NCI-H82 treated with DMSO at 0.1 percent for 48 hours (cell line): Measurements from ENCODE around the gene BEST1.
A peak's percentile ranks its signal among the peaks of the same experiment; 100 is the strongest.
"Not testable (repeated sequence)": the region's sequence is repeated elsewhere in the genome, so short reads cannot be mapped to it uniquely, and the experiment has no call there.

Experiments used
- DNase-seq: peaks from one replicate; lab custom pipeline; 2025; ENCODE audit not compliant: unreplicated experiment; lab: John Stamatoyannopoulos, UW

The BEST1 gene

GRCh38 chr11:61963282-61964057 lies 13.3 kb downstream of the BEST1 start:
- no peak for DNase-seq

DNA sequence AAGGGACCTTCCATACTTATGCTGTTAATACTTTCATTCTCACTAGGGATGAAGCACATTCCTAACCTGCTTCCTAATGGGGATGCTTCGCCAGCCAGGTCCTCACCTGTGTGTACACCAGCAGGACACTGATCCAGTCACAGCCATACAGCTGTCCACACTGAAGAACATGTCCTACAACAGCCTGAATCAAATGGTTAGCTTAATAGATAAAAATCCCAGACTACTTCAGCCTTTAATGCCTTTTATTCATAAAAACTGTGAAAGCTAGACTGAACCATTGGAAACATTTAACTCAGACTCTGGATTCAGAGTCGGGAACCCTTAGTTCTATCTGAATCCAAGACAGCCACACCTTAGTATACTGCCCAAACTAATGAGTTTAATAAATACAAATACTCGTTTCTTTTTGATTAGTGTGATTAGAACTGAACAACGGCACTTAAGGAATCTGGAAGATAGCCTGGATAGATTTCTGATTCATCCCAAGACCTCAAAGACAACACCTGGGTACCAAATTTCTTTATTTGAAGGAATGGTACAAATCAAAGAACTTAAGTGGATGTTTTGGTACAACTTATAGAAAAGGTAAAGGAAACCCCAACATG lies 14.0 kb downstream of the BEST1 start:
- DNase-seq = no peak

DNA sequence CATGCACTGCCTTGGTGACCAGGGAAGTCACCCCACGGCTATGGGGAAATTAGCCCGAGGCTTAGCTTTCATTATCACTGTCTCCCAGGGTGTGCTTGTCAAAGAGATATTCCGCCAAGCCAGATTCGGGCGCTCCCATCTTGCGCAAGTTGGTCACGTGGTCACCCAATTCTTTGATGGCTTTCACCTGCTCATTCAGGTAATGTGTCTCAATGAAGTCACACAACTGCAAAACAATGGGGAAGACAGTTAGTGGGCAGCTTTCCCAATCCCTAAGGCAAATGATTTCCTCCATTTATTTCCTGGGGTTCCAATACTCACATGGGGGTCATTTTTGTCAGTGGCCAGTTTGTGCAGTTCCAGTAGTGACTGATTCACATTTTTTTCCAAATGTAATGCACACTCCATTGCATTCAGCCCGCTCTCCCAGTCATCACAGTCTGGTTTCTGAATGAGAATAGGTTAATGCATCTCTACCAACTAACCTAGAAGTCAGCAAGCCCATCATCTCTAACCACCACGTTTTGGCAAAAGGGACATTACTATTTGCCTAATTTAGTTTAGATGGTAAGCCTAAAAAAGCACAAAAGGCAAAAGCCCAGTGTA lies 14.6 kb downstream of the BEST1 start:
- DNase-seq = not testable (repeated sequence)

- no peak for DNase-seq
These were observed 16.6 kb downstream of the BEST1 start for GRCh38 chr11:61966734-61967115.

DNA sequence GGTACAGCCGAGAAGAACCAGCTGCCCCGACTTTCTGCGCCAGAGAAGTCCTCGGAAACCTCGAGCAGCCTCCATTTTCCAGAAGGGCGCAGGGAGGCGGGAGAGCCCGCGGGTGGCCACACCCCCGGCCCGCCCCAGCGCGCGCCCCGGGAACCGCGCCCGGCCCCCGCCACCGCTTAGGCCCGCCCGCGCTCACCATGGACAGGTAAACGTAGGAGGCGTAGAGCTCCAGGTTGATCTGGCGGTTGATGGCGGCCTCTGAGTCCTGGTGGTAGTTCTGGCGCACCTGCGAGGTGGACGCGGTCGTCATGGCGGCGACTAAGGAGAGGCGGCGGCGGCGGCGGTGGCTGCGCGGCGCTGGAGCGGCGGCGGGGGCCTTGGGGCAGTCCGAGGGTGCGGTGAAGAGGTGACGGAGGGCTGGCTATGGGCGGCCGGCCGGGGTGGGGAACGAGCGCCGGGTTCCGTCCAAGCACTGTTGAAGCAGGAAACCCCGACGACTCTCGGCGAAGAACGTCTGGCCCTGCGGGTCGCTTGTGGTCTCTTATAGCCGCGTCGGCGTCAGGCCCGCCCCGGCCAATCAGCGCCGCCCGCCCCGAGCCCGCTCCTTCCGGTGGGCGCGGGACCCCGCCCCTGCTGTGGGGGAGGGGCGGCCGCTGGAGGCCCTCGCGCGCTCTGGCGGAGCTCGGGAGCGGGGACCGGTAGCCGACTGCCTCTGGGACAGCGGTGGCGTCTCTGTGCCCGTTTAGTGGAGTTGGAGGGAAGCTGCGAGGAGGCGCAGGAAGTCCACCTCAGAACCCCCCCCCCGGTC lies 17.2 kb downstream of the BEST1 start, which contains the start of gene FTH1:
FTH1 (minus strand) TSS at position 519 of the 808 bp plus-strand sequence; CDS start at position 310, 209 bp downstream.
- DNase-seq = peak; percentile 45

DNA sequence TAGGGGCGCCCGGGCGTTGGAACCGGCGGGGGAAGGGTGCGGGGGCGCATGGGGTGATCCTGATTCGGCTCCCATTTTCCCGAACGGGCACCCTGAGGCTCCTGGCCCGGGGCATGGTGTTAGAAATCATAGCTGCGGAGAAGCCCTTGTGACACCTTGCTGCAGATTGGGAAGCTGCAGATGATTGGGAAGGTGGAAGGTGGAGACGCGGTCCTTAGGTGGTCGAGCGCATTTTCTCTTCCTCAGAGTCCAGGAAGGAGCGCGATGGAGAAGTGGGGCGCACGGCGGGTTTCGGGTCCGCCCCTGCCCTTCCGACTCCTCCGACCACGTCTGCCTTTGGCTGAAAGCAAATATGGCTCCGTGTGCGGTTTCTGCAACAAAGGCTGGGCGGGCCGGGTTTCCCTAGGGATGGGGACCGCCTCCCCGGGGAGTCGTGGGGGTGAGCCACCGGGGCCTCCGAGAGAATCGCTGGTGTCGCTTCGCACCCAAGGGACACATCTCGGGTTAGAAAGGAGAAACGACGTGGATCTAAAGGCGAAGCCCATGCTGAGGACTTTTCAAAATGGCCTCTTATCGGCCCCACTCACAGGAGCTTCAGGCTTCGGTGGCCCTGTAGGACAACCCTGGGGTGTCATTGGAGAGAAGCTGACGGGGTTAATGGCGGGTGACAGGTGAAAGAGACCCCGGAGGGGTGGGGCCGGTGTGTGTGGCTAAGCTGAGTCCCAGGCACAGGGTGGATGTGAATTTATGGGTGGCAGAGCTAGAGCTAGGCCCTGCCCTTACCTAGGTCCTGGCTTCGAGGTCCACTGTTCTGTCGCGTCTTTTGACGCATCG lies 18.0 kb downstream of the BEST1 start:
- no peak for DNase-seq

GRCh38 chr11:61968758-61969390 lies 18.7 kb downstream of the BEST1 start:
- no peak for DNase-seq

- no peak for DNase-seq
These were observed 19.2 kb downstream of the BEST1 start for GRCh38 chr11:61969391-61969758.

- DNase-seq = no peak
These were observed 19.9 kb downstream of the BEST1 start for GRCh38 chr11:61969838-61970662.

DNA sequence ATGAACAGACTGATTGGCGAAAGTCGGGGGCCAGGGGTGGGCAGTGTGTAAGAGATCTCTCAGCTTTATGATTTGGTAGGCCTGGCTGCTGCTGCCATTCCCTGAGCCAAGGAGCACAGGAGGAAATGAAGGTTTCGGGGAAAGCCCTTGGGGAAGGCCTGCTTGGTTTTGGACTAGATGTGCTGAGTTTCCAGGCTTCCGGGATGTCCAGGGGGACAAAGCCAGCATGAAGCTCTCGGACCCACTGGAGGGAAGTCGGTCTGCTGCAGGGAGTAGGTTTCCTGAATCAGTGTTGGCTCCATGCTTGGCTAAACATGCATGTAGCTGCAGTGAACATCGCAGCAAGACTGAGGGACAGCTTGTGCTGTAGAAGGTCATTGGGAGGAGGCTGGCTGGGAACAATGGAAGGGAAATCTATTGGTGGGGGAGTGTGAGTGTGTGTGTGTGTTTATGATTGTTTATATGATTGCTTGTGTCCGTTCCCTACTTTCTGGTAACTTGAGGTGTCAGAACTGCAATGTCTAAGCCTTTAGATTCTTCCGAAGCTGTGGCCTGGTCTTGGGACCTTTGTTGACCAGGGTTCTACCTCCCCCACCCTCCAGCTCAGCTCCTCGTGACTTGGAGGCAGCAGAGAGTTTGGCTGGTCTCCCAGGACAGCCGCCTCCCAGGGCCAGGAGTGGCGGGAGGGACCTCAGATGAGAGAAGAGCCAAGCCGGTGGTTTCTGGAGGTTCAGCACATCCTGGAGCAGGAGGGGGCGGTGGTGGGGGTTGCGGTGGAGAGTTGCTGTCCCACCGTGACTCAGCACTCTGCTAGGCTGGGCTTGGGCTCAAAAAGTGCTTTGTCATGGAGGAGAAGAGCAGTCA lies 21.3 kb downstream of the BEST1 start:
- DNase-seq = no peak

GRCh38 chr11:61972112-61972671 lies 22.0 kb downstream of the BEST1 start:
- no peak for DNase-seq

GRCh38 chr11:61972672-61973475 lies 22.7 kb downstream of the BEST1 start:
- DNase-seq = no peak

DNA sequence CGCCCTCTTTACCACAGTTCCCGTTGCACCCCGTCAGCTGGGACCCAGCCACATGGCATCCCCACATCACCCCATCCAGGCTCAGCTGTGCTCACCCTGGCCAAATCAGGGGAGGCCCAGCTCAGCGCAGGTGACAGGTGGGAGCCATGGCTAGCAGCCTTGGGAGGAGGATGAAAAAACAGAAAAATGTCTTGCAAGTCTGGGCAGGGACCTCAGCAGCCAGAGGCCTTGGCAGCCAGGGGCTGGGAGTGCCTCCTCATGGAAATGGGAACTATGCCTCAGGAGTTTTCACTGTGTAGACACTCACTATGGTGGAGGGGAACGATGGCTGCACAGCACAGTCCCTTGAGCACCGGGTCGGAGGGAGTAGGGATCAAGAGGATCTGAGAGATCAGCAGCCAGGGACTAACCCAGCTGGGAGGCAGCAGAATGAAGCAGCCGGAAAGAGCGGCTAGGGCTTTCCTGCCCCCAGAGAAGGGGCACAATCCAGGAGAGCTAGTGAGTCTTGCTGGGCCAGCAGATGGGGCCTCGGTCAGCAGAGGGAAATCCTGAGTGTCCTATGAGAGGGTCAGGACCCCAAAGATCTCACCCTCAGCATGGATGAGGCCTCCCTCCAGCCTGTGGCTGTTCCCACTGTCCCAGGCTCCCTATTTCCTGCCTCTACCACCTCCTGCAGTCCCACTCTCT lies 23.5 kb downstream of the BEST1 start:
- no peak for DNase-seq

DNA sequence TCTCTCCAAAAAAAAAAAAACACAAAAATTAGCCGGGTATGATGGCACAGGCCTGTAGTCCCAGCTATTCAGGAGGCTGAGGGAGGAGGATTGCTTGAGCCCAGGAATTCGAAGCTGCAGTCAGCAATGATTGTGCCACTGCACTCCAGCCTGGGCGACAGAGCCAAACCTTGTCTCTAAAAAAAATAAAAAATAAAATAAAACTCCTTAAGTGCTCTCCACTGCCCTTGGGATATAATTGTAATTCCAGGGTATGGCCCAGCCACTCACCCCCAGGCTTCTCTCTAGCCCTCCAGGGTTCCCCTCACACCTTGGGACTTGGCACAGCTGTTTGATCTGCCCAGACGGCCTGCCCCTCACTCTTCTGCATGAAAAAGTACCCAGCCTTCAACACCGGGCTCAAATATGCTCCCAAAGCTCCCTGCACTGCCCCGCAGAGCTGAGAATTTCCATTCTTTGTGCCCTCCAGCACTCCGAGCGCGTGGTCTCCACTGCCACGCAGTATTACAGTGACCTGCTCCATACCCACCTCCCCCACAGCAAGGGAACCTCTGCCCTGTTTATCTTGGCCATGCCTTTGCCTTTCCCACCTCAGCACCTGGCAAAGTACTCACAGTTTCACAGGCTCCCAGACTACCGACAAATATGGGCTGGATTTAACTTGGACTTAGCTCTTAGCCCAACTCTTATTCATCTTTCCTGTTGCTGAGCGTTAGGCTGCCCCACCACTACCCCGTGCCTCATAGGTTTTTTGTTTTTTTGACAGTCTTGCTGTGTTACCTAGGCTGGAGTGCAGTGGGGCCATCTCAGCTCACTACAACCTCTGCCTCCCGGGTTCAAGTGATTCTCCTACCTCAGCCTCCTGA lies 24.8 kb downstream of the BEST1 start:
- DNase-seq = no peak

DNA sequence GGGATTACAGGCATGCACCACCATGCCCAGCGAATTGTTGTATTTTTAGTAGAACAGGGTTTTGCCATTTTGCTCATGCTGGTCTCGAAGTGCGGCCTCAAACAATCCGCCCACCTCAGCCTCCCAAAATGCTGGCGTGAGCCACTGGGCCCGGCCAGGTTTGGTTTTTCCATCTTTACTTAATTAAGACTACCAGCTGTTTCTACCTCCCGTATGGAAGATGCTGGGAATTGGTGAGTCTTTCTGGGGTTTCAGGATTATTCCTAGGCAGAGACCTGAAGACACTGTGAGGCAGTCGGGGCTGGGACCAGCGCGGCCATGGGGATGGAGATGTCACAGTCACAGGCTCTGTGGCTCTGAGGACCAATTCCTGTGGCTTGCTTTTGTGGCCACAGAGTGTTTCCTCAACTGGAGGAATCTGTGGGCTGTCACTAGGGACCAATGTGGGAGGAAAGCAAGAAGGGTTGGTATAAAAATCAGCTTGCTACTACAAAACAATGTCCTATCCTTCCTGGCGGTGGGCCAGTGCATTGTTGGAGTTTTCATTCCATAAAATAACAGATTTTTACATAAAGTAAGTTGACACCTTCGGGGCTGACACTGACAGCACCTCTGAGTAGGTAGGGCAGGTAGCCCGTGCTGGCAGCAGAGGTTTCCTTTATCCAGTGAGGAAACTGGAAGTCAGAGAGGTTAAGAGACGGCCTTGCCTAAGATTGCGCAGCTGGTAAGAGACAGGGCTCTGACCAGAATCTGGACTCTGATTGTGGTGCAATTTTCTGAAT lies 25.7 kb downstream of the BEST1 start:
- no peak for DNase-seq
